Liver (tissue), 9 donors: ENCODE data around the gene C14orf180. TPM values are rescaled to one million over a fixed set of nuclear protein-coding genes. Genes with fewer than 3 reads are reported as not detected.

Experiments used
- DNase-seq: peaks from one replicate; pipeline ENCODE4 v3.0.0-alpha.2; 2017; ENCODE audit warnings: low spot score
- H3K27ac ChIP-seq, 2 donors: one replicate each; pipeline ENCODE4 v1.7.0; 2013; ENCODE audit warnings: inconsistent platforms in 2 of 2, low read length in 2 of 2, control low read depth in 1 of 2, low read depth in 1 of 2, mild to moderate bottlenecking in 1 of 2
- H3K27me3 ChIP-seq, 4 donors: one replicate each; pipeline versions ENCODE4 v1.6.1 to v1.7.0; 2013; ENCODE audit warnings: low read length in 3 of 4, inconsistent platforms in 1 of 4, mild to moderate bottlenecking in 1 of 4, moderate library complexity in 1 of 4; ENCODE audit not compliant: control insufficient read depth in 4 of 4, insufficient read depth in 4 of 4
- H3K36me3 ChIP-seq, 4 donors: one replicate each; pipeline versions ENCODE4 v1.6.1 to v1.7.0; 2013; ENCODE audit warnings: low read length in 3 of 4, mild to moderate bottlenecking in 3 of 4, low read depth in 1 of 4, moderate library complexity in 1 of 4; ENCODE audit not compliant: control insufficient read depth in 4 of 4, insufficient read depth in 3 of 4
- H3K4me1 ChIP-seq, 4 donors: one replicate each; pipeline versions ENCODE4 v1.6.1 to v1.7.0; 2013; ENCODE audit warnings: low read length in 3 of 4, mild to moderate bottlenecking in 3 of 4, moderate library complexity in 1 of 4; ENCODE audit not compliant: control insufficient read depth in 4 of 4, insufficient read depth in 4 of 4
- H3K4me3 ChIP-seq, 3 donors: one replicate each; pipeline versions ENCODE4 v1.6.1 to v1.7.0; 2013; ENCODE audit warnings: low read length in 3 of 3, control low read depth in 1 of 3, low read depth in 1 of 3, mild to moderate bottlenecking in 1 of 3
- H3K9ac ChIP-seq, 2 donors: one replicate each; pipeline ENCODE4 v1.7.0; 2013; ENCODE audit warnings: low read length in 2 of 2, mild to moderate bottlenecking in 2 of 2, moderate library complexity in 2 of 2, control low read depth in 1 of 2, low read depth in 1 of 2
- H3K9me3 ChIP-seq, 4 donors: one replicate each; pipeline versions ENCODE4 v1.6.1 to v1.7.0; 2013; ENCODE audit warnings: low read length in 3 of 4; ENCODE audit not compliant: control insufficient read depth in 4 of 4
- EGR1 ChIP-seq, 2 donors: IDR thresholded peaks; 2 replicates each; pipeline ENCODE4 v1.6.1; 2016 to 2018; ENCODE audit warnings: antibody characterized with exemption in 2 of 2, low read depth in 2 of 2
- FOXA1 ChIP-seq: IDR thresholded peaks from 2 replicates; pipeline ENCODE4 v1.6.1; 2016; ENCODE audit warnings: antibody characterized with exemption
- FOXA2 ChIP-seq: IDR thresholded peaks from 2 replicates; pipeline ENCODE4 v1.6.1; 2016; ENCODE audit warnings: antibody characterized with exemption
- GABPA ChIP-seq, 2 donors: IDR thresholded peaks in 1 of 2; conservative IDR thresholded peaks in 1 of 2; 2 replicates each; pipeline ENCODE4 v1.6.1; 2016; ENCODE audit warnings: antibody characterized with exemption in 2 of 2, mild to moderate bottlenecking in 1 of 2, moderate library complexity in 1 of 2
- HNF4A ChIP-seq, 2 donors: conservative IDR thresholded peaks; 2 replicates each; pipeline ENCODE4 v1.6.1; 2016; ENCODE audit warnings: antibody characterized with exemption in 2 of 2, mild to moderate bottlenecking in 2 of 2
- HNF4G ChIP-seq: IDR thresholded peaks from 2 replicates; pipeline ENCODE4 v1.6.1; 2016; ENCODE audit warnings: antibody characterized with exemption
- JUND ChIP-seq, 2 donors: IDR thresholded peaks; 2 replicates each; pipeline ENCODE4 v1.6.1; 2016; ENCODE audit warnings: antibody characterized with exemption in 2 of 2
- NR2F2 ChIP-seq: IDR thresholded peaks from 2 replicates; pipeline ENCODE4 v1.6.1; 2016; ENCODE audit warnings: antibody characterized with exemption
- RAD21 ChIP-seq, 2 donors: IDR thresholded peaks; 2 replicates each; pipeline ENCODE4 v1.6.1; 2016; ENCODE audit warnings: antibody characterized with exemption in 2 of 2, mild to moderate bottlenecking in 2 of 2
- RXRA ChIP-seq, 2 donors: IDR thresholded peaks; 2 replicates each; pipeline ENCODE4 v1.6.1; 2017 to 2018; ENCODE audit warnings: antibody characterized with exemption in 2 of 2, mild to moderate bottlenecking in 1 of 2
- SP1 ChIP-seq: IDR thresholded peaks from 2 replicates; pipeline ENCODE4 v1.6.1; 2018; ENCODE audit warnings: antibody characterized with exemption, mild to moderate bottlenecking
- TAF1 ChIP-seq: conservative IDR thresholded peaks from 2 replicates; pipeline ENCODE4 v1.6.1; 2016; ENCODE audit warnings: antibody characterized with exemption, mild to moderate bottlenecking
- YY1 ChIP-seq: IDR thresholded peaks from 2 replicates; pipeline ENCODE4 v1.6.1; 2016; ENCODE audit warnings: antibody characterized with exemption, mild to moderate bottlenecking
- WGBS: extraction: QIAGEN DNeasy Blood & Tissue Kit; methylation state at CpG from one replicate; pipeline ENCODE4 v1.1.7; 2013; 5-methylcytosine and 5-hydroxymethylcytosine counted together
- polyA plus RNA-seq, 2 donors: library from polyadenylated mRNA; stranded (reverse) in 1 of 2; unstranded in 1 of 2; fragments of 200-250 nt in 1 of 2; fragments of >200 nt in 1 of 2; fragmentation: Nextera tagmentation in 1 of 2; extraction: Ambion mirVana in 1 of 2; gene quantifications; one replicate each; pipeline versions ENCODE4 v1.2.1 to v1.2.3, GENCODE V29; 2013 to 2015
- total RNA-seq, 2 donors: library from RNA; depleted of rRNA; stranded (reverse); fragments of >200 nt; gene quantifications; one replicate each; pipeline ENCODE4 v1.2.3, GENCODE V29; 2014
- TF ChIP-seq, protein P1 (sequence below): fragments of 150-350 bp; IDR thresholded peaks from 2 replicates; pipeline ENCODE4 v1.5.1; 2017; ENCODE audit warnings: improper control_type of control experiment, low read depth, low read length; ENCODE audit not compliant: missing input control
- TF ChIP-seq, protein P2 (sequence below): IDR thresholded peaks from 2 replicates; pipeline ENCODE4 v1.6.1; 2016; ENCODE audit warnings: antibody characterized with exemption
- TF ChIP-seq, protein P3 (sequence below): IDR thresholded peaks from 2 replicates; pipeline ENCODE4 v1.6.1; 2016; ENCODE audit warnings: antibody characterized with exemption, mild to moderate bottlenecking
- TF ChIP-seq, protein P4 (sequence below): IDR thresholded peaks from 2 replicates; pipeline ENCODE4 v1.6.1; 2016; ENCODE audit warnings: antibody characterized with exemption
- TF ChIP-seq, protein P5 (sequence below): IDR thresholded peaks from 2 replicates; pipeline ENCODE4 v1.6.1; 2016; ENCODE audit warnings: antibody characterized with exemption
- donor health status: healthy.
- donor health status: healthy.
- donor health status: healthy.
- donor health status: healthy.
- donor health status: healthy.

The C14orf180 gene
- total and polyA plus RNA-seq, 4 donors = 0.09 to 4.0 (median 2.9) TPM

DNA sequence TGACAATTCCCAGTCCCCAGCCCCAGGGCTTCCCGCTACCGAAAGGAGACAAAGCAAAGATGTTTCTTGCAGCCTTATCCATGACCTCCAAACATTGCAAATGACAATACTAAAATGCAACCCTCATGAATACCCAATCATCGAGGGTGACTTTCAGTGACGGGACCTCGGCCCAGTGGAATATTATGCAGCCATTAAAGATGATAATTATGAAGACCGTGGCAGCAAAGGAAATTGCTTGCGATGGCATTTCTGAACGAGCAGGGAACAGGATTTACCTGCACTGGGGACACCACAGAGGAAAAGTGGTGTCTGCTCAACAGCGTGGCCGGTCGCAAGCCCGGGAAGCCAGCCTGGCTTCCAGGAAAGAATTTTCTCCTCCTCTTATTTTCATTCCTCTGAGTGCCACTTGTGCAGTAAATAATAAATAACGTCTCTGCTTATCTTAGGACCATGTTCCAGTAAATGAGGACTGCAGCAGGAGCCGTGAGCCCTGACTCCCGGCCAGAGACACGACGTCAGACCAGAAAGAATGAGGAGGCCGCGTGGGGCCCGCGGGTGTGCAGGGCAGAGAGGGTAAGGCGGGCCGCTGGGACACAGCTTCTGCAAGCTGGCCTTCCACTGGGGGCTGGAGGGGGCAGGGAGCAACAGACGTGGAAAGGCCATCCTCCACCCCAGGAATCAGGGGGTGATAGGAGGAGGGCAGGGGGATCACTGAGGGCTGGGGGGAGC lies 6.6 kb downstream of the C14orf180 start:
- Histone ChIP-seq H3K9ac (no peak overlapping the region), H3K4me1 (peaks cover 0 to 18% (median 7%) of the 10 kb centered on the region in 4 donors), H3K36me3 (no peaks in the 10 kb centered on the region), H3K27me3 (no peaks in the 10 kb centered on the region), H3K9me3 (no peaks in the 10 kb centered on the region), H3K4me3 (no peak overlapping the region), H3K27ac (peak overlapping the region; percentile 12 to 56)
- WGBS = 75% methylated on average over 24 of the region's 24 CpGs
- no peak for TF ChIP-seq YY1
- no peak for TF ChIP-seq GABPA (IDR thresholded peaks at IDR 0.05 in 1 of 2, conservative IDR thresholded peaks at IDR 0.05 in 1 of 2)
- no peak for TF ChIP-seq HNF4A (conservative IDR thresholded peaks at IDR 0.05)
- no peak for TF ChIP-seq HNF4G
- no peak for TF ChIP-seq RAD21 (IDR thresholded peaks at IDR 0.05)
- TF ChIP-seq SP1 = no peak
- no peak for TF ChIP-seq FOXA2
- TF ChIP-seq FOXA1 = no peak
- TF ChIP-seq RXRA (IDR thresholded peaks at IDR 0.05) = no peak
- TF ChIP-seq, protein P1, sequence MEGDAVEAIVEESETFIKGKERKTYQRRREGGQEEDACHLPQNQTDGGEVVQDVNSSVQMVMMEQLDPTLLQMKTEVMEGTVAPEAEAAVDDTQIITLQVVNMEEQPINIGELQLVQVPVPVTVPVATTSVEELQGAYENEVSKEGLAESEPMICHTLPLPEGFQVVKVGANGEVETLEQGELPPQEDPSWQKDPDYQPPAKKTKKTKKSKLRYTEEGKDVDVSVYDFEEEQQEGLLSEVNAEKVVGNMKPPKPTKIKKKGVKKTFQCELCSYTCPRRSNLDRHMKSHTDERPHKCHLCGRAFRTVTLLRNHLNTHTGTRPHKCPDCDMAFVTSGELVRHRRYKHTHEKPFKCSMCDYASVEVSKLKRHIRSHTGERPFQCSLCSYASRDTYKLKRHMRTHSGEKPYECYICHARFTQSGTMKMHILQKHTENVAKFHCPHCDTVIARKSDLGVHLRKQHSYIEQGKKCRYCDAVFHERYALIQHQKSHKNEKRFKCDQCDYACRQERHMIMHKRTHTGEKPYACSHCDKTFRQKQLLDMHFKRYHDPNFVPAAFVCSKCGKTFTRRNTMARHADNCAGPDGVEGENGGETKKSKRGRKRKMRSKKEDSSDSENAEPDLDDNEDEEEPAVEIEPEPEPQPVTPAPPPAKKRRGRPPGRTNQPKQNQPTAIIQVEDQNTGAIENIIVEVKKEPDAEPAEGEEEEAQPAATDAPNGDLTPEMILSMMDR = no peak
- TF ChIP-seq, protein P2, sequence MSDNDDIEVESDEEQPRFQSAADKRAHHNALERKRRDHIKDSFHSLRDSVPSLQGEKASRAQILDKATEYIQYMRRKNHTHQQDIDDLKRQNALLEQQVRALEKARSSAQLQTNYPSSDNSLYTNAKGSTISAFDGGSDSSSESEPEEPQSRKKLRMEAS = no peak
- TF ChIP-seq, protein P3, sequence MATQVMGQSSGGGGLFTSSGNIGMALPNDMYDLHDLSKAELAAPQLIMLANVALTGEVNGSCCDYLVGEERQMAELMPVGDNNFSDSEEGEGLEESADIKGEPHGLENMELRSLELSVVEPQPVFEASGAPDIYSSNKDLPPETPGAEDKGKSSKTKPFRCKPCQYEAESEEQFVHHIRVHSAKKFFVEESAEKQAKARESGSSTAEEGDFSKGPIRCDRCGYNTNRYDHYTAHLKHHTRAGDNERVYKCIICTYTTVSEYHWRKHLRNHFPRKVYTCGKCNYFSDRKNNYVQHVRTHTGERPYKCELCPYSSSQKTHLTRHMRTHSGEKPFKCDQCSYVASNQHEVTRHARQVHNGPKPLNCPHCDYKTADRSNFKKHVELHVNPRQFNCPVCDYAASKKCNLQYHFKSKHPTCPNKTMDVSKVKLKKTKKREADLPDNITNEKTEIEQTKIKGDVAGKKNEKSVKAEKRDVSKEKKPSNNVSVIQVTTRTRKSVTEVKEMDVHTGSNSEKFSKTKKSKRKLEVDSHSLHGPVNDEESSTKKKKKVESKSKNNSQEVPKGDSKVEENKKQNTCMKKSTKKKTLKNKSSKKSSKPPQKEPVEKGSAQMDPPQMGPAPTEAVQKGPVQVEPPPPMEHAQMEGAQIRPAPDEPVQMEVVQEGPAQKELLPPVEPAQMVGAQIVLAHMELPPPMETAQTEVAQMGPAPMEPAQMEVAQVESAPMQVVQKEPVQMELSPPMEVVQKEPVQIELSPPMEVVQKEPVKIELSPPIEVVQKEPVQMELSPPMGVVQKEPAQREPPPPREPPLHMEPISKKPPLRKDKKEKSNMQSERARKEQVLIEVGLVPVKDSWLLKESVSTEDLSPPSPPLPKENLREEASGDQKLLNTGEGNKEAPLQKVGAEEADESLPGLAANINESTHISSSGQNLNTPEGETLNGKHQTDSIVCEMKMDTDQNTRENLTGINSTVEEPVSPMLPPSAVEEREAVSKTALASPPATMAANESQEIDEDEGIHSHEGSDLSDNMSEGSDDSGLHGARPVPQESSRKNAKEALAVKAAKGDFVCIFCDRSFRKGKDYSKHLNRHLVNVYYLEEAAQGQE = no peak
- TF ChIP-seq TAF1 = no peak
- no peak for TF ChIP-seq EGR1 (IDR thresholded peaks at IDR 0.05; ENCODE audit: low read depth in 2 of 2)
- no peak for TF ChIP-seq NR2F2
- TF ChIP-seq, protein P4, sequence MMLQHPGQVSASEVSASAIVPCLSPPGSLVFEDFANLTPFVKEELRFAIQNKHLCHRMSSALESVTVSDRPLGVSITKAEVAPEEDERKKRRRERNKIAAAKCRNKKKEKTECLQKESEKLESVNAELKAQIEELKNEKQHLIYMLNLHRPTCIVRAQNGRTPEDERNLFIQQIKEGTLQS = no peak
- TF ChIP-seq, protein P5, sequence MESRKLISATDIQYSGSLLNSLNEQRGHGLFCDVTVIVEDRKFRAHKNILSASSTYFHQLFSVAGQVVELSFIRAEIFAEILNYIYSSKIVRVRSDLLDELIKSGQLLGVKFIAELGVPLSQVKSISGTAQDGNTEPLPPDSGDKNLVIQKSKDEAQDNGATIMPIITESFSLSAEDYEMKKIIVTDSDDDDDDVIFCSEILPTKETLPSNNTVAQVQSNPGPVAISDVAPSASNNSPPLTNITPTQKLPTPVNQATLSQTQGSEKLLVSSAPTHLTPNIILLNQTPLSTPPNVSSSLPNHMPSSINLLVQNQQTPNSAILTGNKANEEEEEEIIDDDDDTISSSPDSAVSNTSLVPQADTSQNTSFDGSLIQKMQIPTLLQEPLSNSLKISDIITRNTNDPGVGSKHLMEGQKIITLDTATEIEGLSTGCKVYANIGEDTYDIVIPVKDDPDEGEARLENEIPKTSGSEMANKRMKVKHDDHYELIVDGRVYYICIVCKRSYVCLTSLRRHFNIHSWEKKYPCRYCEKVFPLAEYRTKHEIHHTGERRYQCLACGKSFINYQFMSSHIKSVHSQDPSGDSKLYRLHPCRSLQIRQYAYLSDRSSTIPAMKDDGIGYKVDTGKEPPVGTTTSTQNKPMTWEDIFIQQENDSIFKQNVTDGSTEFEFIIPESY = no peak
- TF ChIP-seq JUND (IDR thresholded peaks at IDR 0.05) = no peak
- no peak for DNase-seq
